GM18498 (cell line): ENCODE measurements around the gene CEP95.
"Not testable (repeated sequence)": the region's sequence is repeated elsewhere in the genome, so short reads cannot be mapped to it uniquely, and the experiment has no call there.

Source experiments
- ATAC-seq: cut with Tn5 transposase; IDR thresholded peaks from one replicate; pipeline ENCODE4 v1.9.1; 2021; ENCODE audit warnings: mild to moderate bottlenecking, moderate library complexity; ENCODE audit not compliant: unreplicated experiment

CEP95 gene

DNA sequence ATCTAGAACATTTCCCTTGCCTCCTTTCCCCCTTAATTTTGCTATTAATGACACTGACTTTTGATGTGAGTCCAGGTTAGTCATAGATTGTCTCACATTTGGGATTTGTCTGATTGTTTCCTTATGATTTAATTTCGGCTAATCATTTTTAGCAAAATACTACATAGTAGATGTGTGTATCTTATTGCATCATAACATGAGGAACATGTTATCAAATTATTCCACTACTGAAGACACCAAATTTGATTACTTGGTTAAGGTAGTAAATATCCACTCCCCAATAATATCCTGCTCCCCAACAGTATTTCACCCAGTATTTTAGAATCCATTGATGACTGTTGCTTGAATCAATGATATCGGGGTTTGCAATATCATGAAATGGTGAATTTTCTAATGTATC lies 12.7 kb upstream of the CEP95 start:
- ATAC-seq: no peak

DNA sequence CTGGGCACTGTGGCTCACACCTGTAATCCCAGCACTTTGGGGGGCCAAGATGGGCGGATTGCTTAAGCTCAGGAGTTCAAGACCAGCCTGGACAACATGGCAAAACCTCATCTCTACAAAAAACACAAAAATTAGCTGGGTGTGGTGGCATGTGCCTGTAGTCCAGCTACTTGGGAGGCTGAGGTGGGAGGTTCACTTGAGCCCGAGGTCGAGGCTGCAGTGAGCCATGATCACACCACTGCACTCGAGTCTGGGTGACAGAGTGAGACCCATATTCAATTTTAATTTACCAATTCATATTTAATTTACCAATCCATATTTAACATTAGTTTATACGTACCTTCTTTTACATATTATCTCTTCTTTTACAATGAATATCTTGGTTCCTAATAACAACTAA lies 11.5 kb upstream of the CEP95 start:
- ATAC-seq: not testable (repeated sequence)

GRCh38 chr17:64496348-64496785 lies 10.4 kb upstream of the CEP95 start:
- no peak for ATAC-seq

- ATAC-seq: peak; percentile 85
These were observed 9.8 kb upstream of the CEP95 start, which contains the start of gene POLG2 for GRCh38 chr17:64496786-64497564. Gene POLG2, minus strand, starts transcription at chr17:64497054. Its CDS starts 86 bp downstream, at chr17:64496968.

- ATAC-seq: no peak
These were observed 9.2 kb upstream of the CEP95 start for GRCh38 chr17:64497565-64498035.

DNA sequence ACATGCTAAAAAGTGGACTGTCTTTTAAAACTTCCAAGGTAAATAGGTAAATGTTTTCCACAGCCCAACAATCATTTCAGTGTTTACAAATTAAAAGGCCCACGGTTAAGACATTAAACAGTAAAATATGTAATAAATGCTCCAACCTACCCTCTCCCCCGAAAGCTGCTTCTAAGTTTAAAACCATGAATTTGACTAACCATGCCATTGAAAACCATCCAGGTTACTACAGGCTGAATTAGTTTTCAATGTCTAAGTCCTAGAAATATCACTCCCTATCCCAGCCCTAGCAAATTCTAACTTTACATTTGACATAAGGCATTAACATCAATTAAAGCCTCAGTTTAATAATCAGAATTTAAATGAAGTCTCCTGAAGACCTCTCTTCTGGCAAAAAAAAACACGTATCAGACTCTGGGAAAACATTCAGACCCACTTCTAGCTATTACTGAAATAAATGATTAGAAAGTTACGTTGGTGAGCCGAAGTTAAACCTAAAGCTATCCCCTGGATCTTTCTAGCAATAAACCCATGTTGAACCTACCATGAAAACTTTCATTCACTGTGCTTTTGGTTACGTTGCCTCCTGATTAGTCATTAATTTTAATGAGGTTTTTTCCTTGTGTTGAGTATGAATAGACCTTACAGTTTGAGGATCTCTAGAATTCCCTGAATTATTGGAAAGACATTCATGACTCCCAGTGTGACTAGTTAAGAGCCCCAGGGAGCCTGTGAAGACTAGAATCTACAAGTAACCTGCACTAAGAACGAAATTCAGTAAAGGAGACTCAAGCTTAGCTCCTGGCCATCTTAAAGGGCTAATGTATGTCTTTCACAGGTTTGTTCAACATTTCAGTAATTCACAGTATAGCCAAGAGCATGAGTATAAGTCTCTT lies 8.2 kb upstream of the CEP95 start:
- ATAC-seq: no peak

DNA sequence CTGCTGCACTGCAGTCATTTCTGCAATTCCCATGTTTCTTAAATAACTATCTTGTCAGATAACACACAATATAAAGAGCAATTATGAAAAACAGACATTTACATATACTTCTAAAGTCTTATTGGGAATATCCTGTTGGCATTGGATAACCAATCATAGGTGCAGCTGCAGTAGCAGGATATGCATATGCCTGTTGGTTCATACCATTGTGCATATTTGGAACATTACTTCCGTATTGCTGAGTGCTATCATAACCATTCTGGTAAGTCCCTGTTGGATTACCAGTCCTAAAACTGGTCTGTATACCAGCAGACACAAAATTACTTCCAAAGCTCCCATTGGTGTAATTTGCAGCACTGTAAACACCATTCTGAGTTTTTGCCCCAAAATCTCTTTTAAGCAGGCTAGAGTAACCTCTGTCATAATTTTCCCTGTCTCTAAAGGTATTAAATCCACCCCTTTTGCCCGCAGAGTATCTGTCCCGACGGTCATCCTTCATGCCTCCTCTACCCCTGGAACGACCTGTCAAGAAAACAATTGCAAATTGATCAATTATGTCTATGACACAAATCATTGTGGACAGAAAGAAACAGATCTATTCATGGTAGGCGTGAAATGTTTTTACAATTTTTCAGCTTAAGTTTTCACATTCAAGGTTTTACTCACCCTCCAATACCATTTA lies 6.8 kb upstream of the CEP95 start:
- no peak for ATAC-seq

DNA sequence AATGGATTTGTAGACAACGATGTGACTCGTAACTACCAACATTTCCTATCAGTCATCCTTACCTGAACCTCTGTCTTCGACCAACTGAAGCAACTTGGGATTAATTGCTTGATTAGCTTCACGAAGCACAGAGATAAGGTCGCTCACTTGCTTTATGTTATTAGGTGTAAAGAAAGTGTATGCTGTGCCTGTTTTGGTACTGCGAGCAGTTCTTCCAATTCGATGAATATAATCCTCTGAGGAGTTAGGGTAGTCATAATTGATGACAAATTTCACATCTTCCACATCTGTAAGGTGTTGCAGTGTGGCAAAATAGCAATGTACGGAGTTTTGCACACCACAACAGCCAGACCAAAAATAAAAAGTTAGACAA lies 6.3 kb upstream of the CEP95 start:
- no peak for ATAC-seq

GRCh38 chr17:64500862-64501765 lies 5.7 kb upstream of the CEP95 start:
- ATAC-seq: no peak

- ATAC-seq: no peak
These were observed 4.8 kb upstream of the CEP95 start for GRCh38 chr17:64502021-64502420.

DNA sequence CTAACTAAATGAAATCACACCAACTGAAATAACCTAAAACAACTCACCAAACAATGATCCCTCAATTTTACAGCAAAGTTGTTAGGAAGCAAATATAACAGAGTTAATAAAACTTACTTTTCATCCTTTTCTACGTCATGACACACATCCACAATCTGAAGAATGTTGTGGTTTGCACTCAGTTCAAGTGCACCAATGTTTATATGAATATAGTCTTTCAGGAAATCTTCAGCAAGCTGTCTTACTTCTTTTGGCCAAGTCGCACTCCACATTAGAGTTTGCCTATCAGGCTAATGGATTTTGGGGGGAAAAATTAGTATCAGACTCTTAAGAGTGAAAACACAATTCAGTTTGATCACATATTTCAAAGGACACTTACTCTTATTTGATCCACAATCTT lies 4.0 kb upstream of the CEP95 start:
- ATAC-seq: no peak

GRCh38 chr17:64503341-64503740 lies 3.4 kb upstream of the CEP95 start:
- ATAC-seq: no peak

GRCh38 chr17:64503821-64504768 lies 2.7 kb upstream of the CEP95 start:
- no peak for ATAC-seq

GRCh38 chr17:64504769-64505339 lies 1.9 kb upstream of the CEP95 start:
- ATAC-seq: no peak

GRCh38 chr17:64505340-64506200 lies 1.2 kb upstream of the CEP95 start:
- no peak for ATAC-seq

- peak; percentile 63 for ATAC-seq
These were observed 589 bp upstream of the CEP95 start, which contains the start of gene DDX5 for GRCh38 chr17:64506201-64506575. Gene DDX5, minus strand, starts transcription at chr17:64506289. Its CDS starts 170 bp downstream, at chr17:64506119.

GRCh38 chr17:64507413-64507782 lies 621 bp downstream of the CEP95 start:
- peak; percentile 7 for ATAC-seq

DNA sequence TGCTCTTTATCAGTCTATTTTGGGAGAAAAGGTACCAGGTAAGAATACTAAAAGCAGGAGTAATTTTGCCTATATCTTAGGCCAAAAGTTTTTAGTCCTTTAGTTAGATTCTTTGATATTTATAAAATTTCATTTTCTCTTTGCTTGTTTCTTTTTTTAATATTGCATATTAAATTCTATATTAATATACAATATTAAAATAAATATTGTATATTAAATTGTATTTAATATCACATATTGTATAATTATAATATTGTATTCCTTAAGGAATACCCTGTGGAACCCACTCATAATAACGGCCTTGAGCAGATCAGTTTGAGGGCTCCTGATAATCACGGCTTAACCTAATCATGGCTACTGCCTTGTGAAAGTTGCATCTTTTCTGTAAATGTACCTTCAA lies 1.9 kb downstream of the CEP95 start:
- ATAC-seq: no peak
